ENCODE data around the gene OPRD1. TPM values are rescaled to one million over a fixed set of nuclear protein-coding genes. Genes with fewer than 3 reads are reported as not detected.
"Not testable (repeated sequence)": the region's sequence is repeated elsewhere in the genome, so short reads cannot be mapped to it uniquely, and the experiment has no call there.

Gene OPRD1
- total RNA-seq, 1 donor from 2014 or later: not detected

DNA sequence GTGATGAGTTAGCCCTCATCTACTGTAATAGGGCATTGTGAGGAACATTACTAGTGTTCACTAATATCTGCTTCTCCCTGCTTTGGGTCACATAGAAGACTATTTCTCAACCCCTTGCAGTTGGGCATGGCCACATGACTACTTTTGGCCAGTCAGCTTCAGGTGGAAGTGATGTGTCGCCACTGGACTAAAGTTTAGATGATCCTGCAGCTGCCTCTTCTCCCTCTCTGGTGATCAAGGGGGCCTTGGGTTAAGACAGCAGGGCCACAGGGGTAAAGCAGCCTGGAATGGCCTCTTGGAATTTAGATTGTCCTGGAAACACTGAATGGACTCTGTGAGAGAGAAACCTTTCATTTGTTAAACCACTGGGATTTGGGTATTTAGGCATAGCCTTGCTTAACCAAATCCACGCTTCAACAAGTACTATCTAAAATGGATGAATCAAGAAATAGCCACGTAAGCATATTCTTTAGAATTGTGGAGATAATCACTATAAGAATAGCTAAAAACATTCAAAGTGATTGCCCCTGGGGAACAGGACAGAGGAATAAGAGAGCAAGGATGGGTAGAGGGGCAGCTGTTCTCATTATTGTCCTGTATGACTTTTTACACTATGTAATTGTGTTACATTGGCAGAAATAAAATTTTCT, 41.2 kb downstream of the OPRD1 start:
- no peak overlapping the region for H3K27ac ChIP-seq (replicated peaks)
- no peak overlapping the region for H3K4me3 ChIP-seq
- H3K9me3 ChIP-seq (replicated peaks): no peaks in the 10 kb centered on the region
- intact Hi-C loops (cut with micrococcal nuclease): no loop called here
- no peak for TF ChIP-seq CTCF (IDR thresholded peaks at IDR 0.05; ENCODE audit: borderline replicate concordance)
- DNase-seq: no peak
- peaks cover 44% of the 10 kb centered on the region for H3K27me3 ChIP-seq (ENCODE audit: low read depth)
- no peaks in the 10 kb centered on the region for H3K36me3 ChIP-seq
- H3K4me1 ChIP-seq: no peaks in the 10 kb centered on the region

DNA sequence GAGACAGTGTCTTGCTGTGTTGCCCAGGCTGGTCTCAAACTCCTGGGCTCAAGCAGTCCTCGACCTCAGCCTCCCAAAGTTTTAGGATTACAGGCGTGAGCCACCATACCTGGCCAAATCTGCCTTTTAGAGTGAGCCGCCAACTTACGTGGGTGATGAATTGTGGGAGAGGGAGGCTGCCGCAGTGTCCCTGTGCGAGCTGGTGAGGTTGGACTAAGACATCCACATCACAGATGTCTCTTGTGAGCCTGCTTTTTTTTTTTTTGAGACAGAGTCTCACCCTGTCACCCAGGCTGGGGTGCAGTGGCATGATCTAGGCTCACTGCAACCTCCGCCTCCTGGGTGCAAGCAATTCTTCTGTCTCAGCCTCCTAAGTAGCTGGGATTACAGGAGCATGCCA, 42.4 kb downstream of the OPRD1 start:
- DNase-seq; H3K4me1 ChIP-seq; H3K27ac ChIP-seq (replicated peaks); H3K9me3 ChIP-seq (replicated peaks); H3K36me3 ChIP-seq; intact Hi-C loops (cut with micrococcal nuclease); H3K4me3 ChIP-seq: not testable (repeated sequence)
- H3K27me3 ChIP-seq (ENCODE audit: low read depth): peaks cover 44% of the 10 kb centered on the region

DNA sequence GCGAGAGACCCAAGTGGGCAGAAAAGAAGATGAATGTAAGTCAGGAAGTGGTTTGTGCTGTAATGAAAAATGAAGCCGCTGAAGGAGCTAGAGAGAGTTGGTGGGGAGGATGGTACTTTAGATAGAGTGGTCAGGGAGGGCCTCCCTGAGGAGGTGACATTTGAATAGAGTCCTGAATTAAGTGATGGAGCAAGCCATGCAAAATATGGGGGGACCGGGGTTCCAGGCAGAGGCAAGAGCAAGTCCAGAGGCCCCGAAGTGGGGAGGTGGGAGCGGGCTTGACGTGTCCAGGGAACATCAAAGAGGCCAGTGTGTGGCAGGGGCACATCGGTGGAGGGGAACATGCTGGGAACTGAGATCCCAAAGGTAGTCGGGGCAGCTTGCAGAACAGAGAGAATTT, 43.1 kb downstream of the OPRD1 start:
- Histone ChIP-seq H3K9me3 (replicated peaks) (no peaks in the 10 kb centered on the region), H3K4me1 (no peaks in the 10 kb centered on the region), H3K36me3 (no peaks in the 10 kb centered on the region), H3K4me3 (no peak overlapping the region), H3K27ac (replicated peaks) (no peak overlapping the region), H3K27me3 (ENCODE audit: low read depth) (peaks cover 44% of the 10 kb centered on the region)
- no peak for TF ChIP-seq CTCF (IDR thresholded peaks at IDR 0.05; ENCODE audit: borderline replicate concordance)
- DNase-seq: no peak
- intact Hi-C loops (cut with micrococcal nuclease): no loop called here

- Histone ChIP-seq H3K27me3 (ENCODE audit: low read depth) (peaks cover 44% of the 10 kb centered on the region), H3K4me1 (no peaks in the 10 kb centered on the region), H3K9me3 (replicated peaks) (no peaks in the 10 kb centered on the region), H3K36me3 (no peaks in the 10 kb centered on the region), H3K27ac (replicated peaks) (no peak overlapping the region), H3K4me3 (no peak overlapping the region)
- intact Hi-C loops (cut with micrococcal nuclease): no loop called here
- DNase-seq: no peak
- no peak for TF ChIP-seq CTCF (IDR thresholded peaks at IDR 0.05; ENCODE audit: borderline replicate concordance)
Measured at GRCh38 chr1:28855469-28855951, 43.5 kb downstream of the OPRD1 start.

GRCh38 chr1:28855969-28856368, 44.0 kb downstream of the OPRD1 start:
- Histone ChIP-seq H3K27ac (replicated peaks) (no peak overlapping the region), H3K27me3 (ENCODE audit: low read depth) (peaks cover 42% of the 10 kb centered on the region), H3K9me3 (replicated peaks) (no peaks in the 10 kb centered on the region), H3K4me3 (no peak overlapping the region), H3K4me1 (no peaks in the 10 kb centered on the region), H3K36me3 (no peaks in the 10 kb centered on the region)
- no peak for DNase-seq
- intact Hi-C loops (cut with micrococcal nuclease): no loop called here
- no peak for TF ChIP-seq CTCF (IDR thresholded peaks at IDR 0.05; ENCODE audit: borderline replicate concordance)

GRCh38 chr1:28860332-28861073, 48.5 kb downstream of the OPRD1 start:
- intact Hi-C loops (cut with micrococcal nuclease): no loop called here
- Histone ChIP-seq H3K4me1 (no peaks in the 10 kb centered on the region), H3K36me3 (no peaks in the 10 kb centered on the region), H3K27ac (replicated peaks) (no peak overlapping the region), H3K9me3 (replicated peaks) (no peaks in the 10 kb centered on the region), H3K4me3 (no peak overlapping the region), H3K27me3 (ENCODE audit: low read depth) (peaks cover 35% of the 10 kb centered on the region)
- no peak for DNase-seq
- no peak for TF ChIP-seq CTCF (IDR thresholded peaks at IDR 0.05; ENCODE audit: borderline replicate concordance)
